ENCODE results near the gene SLC37A3.

DNA sequence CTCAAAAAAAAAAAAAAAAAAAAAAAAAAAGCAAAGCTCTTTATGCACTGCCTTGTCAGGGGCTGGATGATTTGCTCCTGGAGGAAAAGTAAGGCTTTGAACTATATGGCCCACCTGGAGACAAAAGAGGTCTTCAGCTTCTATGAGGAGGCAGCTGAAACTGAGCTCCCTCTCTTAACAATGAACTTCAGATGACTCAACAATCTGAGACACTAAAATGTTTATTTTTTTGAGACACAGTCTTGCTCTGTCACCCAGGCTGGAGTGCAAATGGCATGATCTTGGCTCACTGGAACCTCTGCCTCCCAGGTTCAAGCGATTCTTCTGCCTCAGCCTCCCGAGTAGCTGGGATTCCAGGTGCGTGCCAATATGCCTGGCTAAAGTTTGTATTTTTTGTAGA, 42.3 kb upstream of the SLC37A3 start:
- TF ChIP-seq POLR2A (IDR thresholded peaks at IDR 0.05; ENCODE audit: low read length) (no peak), GATA1 (IDR thresholded peaks at IDR 0.05; ENCODE audit: low read depth, low read length) (no peak)
